H9 (cell line): ENCODE data around the gene TMEM178B. TPM values are rescaled to one million over a fixed set of nuclear protein-coding genes. Genes with fewer than 3 reads are reported as not detected.

Experiments used
- DNase-seq: peaks from one replicate; pipeline ENCODE4 v3.0.0-alpha.2; 2017
- H2AFZ ChIP-seq: one replicate; pipeline ENCODE4 v1.6.1; 2013; ENCODE audit warnings: mild to moderate bottlenecking, low read length, control low read depth, moderate library complexity
- H2AK5ac ChIP-seq: 2 replicates; pipeline ENCODE4 v1.6.1; 2013; ENCODE audit warnings: low read length, control low read depth, mixed read lengths; ENCODE audit not compliant: insufficient read length
- H2BK120ac ChIP-seq: one replicate; pipeline ENCODE4 v1.6.1; 2013; ENCODE audit warnings: low read depth, mild to moderate bottlenecking, low read length, control low read depth, inconsistent platforms; ENCODE audit not compliant: poor library complexity, severe bottlenecking
- H2BK12ac ChIP-seq: 2 replicates; pipeline ENCODE4 v1.6.1; 2013; ENCODE audit warnings: low read length, control low read depth, mixed read lengths, low read depth; ENCODE audit not compliant: insufficient read length
- H2BK15ac ChIP-seq: 2 replicates; pipeline ENCODE4 v1.6.1; 2013; ENCODE audit warnings: low read depth, low read length, control low read depth
- H2BK20ac ChIP-seq: one replicate; pipeline ENCODE4 v1.6.1; 2013; ENCODE audit warnings: low read depth, mild to moderate bottlenecking, low read length, control low read depth, inconsistent platforms; ENCODE audit not compliant: poor library complexity, severe bottlenecking
- H2BK5ac ChIP-seq: 2 replicates; pipeline ENCODE4 v1.6.1; 2013; ENCODE audit warnings: low read length, control low read depth, mixed read lengths; ENCODE audit not compliant: insufficient read length
- H3K14ac ChIP-seq: 2 replicates; pipeline ENCODE4 v1.6.1; 2013; ENCODE audit warnings: low read length, control low read depth; ENCODE audit not compliant: insufficient read depth
- H3K18ac ChIP-seq: 2 replicates; pipeline ENCODE4 v1.6.1; 2013; ENCODE audit warnings: low read depth, mild to moderate bottlenecking, mixed read lengths, low read length, control low read depth; ENCODE audit not compliant: insufficient read length
- H3K23ac ChIP-seq: 2 replicates; pipeline ENCODE4 v1.6.1; 2013; ENCODE audit warnings: low read length, control low read depth, mixed read lengths, low read depth; ENCODE audit not compliant: insufficient read length
- H3K23me2 ChIP-seq: 2 replicates; pipeline ENCODE4 v1.6.1; 2013; ENCODE audit warnings: low read depth, mild to moderate bottlenecking, mixed read lengths, low read length, control low read depth; ENCODE audit not compliant: insufficient read length, poor library complexity, severe bottlenecking
- H3K27ac ChIP-seq: 2 replicates; pipeline ENCODE4 v1.5.1; 2013; ENCODE audit warnings: low read length, control low read depth, mixed read lengths, low read depth; ENCODE audit not compliant: insufficient read length
- H3K27me3 ChIP-seq: 2 replicates; pipeline ENCODE4 v1.6.1; 2013; ENCODE audit warnings: low read length, control low read depth, inconsistent platforms; ENCODE audit not compliant: insufficient read depth
- H3K4ac ChIP-seq: 2 replicates; pipeline ENCODE4 v1.6.1; 2013; ENCODE audit warnings: low read depth, mild to moderate bottlenecking, control low read depth, inconsistent platforms, low read length, moderate library complexity
- H3K4me1 ChIP-seq: 2 replicates; pipeline ENCODE4 v1.6.1; 2013; ENCODE audit warnings: low read length, control low read depth, inconsistent platforms; ENCODE audit not compliant: insufficient read depth
- H3K4me2 ChIP-seq: 2 replicates; pipeline ENCODE4 v1.6.1; 2013; ENCODE audit warnings: low read length, control low read depth, mixed read lengths; ENCODE audit not compliant: insufficient read length, insufficient read depth
- H3K56ac ChIP-seq: 2 replicates; pipeline ENCODE4 v1.6.1; 2013; ENCODE audit warnings: low read depth, mild to moderate bottlenecking, mixed read lengths, low read length, control low read depth; ENCODE audit not compliant: insufficient read length
- H3K79me1 ChIP-seq: 2 replicates; pipeline ENCODE4 v1.6.1; 2013; ENCODE audit warnings: low read depth, mild to moderate bottlenecking, moderate library complexity, low read length, control low read depth, inconsistent platforms; ENCODE audit not compliant: insufficient read depth, poor library complexity, severe bottlenecking
- H3K79me2 ChIP-seq: 2 replicates; pipeline ENCODE4 v1.6.1; 2013; ENCODE audit warnings: low read length, control low read depth, inconsistent platforms; ENCODE audit not compliant: insufficient read depth
- H3K9ac ChIP-seq: 2 replicates; pipeline ENCODE4 v1.6.1; 2013; ENCODE audit warnings: low read length, control low read depth, mixed read lengths; ENCODE audit not compliant: insufficient read length; ENCODE audit errors: extremely low read depth
- H3K9me3 ChIP-seq: one replicate; pipeline ENCODE4 v1.6.1; 2013; ENCODE audit warnings: low read depth, low read length, inconsistent platforms; ENCODE audit not compliant: control insufficient read depth
- H3T11ph ChIP-seq: one replicate; pipeline ENCODE4 v1.6.1; 2013; ENCODE audit warnings: mild to moderate bottlenecking, low read length, control low read depth, inconsistent platforms
- H4K20me1 ChIP-seq: one replicate; pipeline ENCODE4 v1.6.1; 2013; ENCODE audit not compliant: control insufficient read depth, insufficient read length, insufficient read depth
- H4K5ac ChIP-seq: 2 replicates; pipeline ENCODE4 v1.6.1; 2013; ENCODE audit warnings: low read depth, mild to moderate bottlenecking, mixed read lengths, low read length, control low read depth; ENCODE audit not compliant: insufficient read length
- H4K8ac ChIP-seq: replicated peaks from 2 replicates; pipeline ENCODE4 v1.6.1; 2013; ENCODE audit warnings: low read length, control low read depth, mixed read lengths, low read depth; ENCODE audit not compliant: insufficient read length
- H4K91ac ChIP-seq: 2 replicates; pipeline ENCODE4 v1.6.1; 2013; ENCODE audit warnings: low read depth, mild to moderate bottlenecking, moderate library complexity, mixed read lengths, low read length, control low read depth; ENCODE audit not compliant: insufficient read length
- H3K27ac Mint-ChIP-seq, 3 experiments: 2 replicates in 2 of 3; 3 replicates in 1 of 3; pipeline ENCODE4 v1.8.0; 2020 to 2021; ENCODE audit warnings: mixed read lengths in 3 of 3, mild to moderate bottlenecking in 1 of 3, moderate library complexity in 1 of 3
- H3K27me3 Mint-ChIP-seq: 2 replicates; pipeline ENCODE4 v1.8.0; 2021; ENCODE audit warnings: low read depth, mild to moderate bottlenecking, moderate library complexity, mixed read lengths
- H3K36me3 Mint-ChIP-seq, 3 experiments: 2 replicates in 2 of 3; 3 replicates in 1 of 3; pipeline ENCODE4 v1.8.0; 2020 to 2021; ENCODE audit warnings: low read depth in 3 of 3, mixed read lengths in 3 of 3; ENCODE audit not compliant: insufficient read depth in 1 of 3
- H3K4me1 Mint-ChIP-seq, 2 experiments: 2 replicates each; pipeline ENCODE4 v1.8.0; 2020; ENCODE audit warnings: mixed read lengths in 2 of 2
- H3K4me3 Mint-ChIP-seq, 2 experiments: 2 replicates in 1 of 2; 3 replicates in 1 of 2; pipeline ENCODE4 v1.8.0; 2020 to 2021; ENCODE audit warnings: mild to moderate bottlenecking in 2 of 2, mixed read lengths in 2 of 2, moderate library complexity in 1 of 2
- H3K9me3 Mint-ChIP-seq, 2 experiments: 2 replicates in 1 of 2; 3 replicates in 1 of 2; pipeline ENCODE4 v1.8.0; 2020; ENCODE audit warnings: mild to moderate bottlenecking in 2 of 2, mixed read lengths in 2 of 2, moderate library complexity in 1 of 2
- CTCF ChIP-seq: fragments of 200-600 bp; sonication (generic); conservative IDR thresholded peaks from 3 replicates; pipeline ENCODE4 v1.8.0; 2021; ENCODE audit warnings: antibody characterized with exemption, mild to moderate bottlenecking
- WGBS: extraction: QIAGEN DNeasy Blood & Tissue Kit; methylation state at CpG from one replicate; pipeline ENCODE4 v1.1.7; 2013; ENCODE audit warnings: missing lambda C conversion rate, low lambda C conversion rate, mixed read lengths; ENCODE audit not compliant: insufficient read length; ENCODE audit errors: extremely low coverage; 5-methylcytosine and 5-hydroxymethylcytosine counted together
- total RNA-seq: library from RNA; stranded (reverse); gene quantifications from 2 replicates; pipeline ENCODE4 v1.2.1, GENCODE V29; 2021

TMEM178B gene
- total RNA-seq, 1 experiment from 2014 or later, result 11.3 TPM

GRCh38 chr7:141276031-141276430 is 202.2 kb downstream of the TMEM178B start:
- Histone ChIP-seq H2BK15ac (no peak overlapping the region), H3K27me3 (no peaks in the 10 kb centered on the region), H4K5ac (no peak overlapping the region), H3T11ph (no peak overlapping the region), H3K4me1 (no peaks in the 10 kb centered on the region), H3K4me2 (no peak overlapping the region), H3K9me3 (no peaks in the 10 kb centered on the region), H2BK5ac (no peak overlapping the region), H2AFZ (no peak overlapping the region), H2BK20ac (no peak overlapping the region), H3K14ac (no peak overlapping the region), H2BK12ac (no peak overlapping the region), H3K18ac (no peak overlapping the region), H3K27ac (no peak overlapping the region), H2AK5ac (no peak overlapping the region), H2BK120ac (no peak overlapping the region), H4K8ac (no peak overlapping the region), H3K23me2 (no peaks in the 10 kb centered on the region), H4K20me1 (no peaks in the 10 kb centered on the region), H3K79me2 (no peaks in the 10 kb centered on the region), H3K4ac (no peak overlapping the region), H3K56ac (no peak overlapping the region), H3K23ac (no peak overlapping the region), H3K9ac (no peak overlapping the region), H3K79me1 (no peaks in the 10 kb centered on the region), H4K91ac (no peak overlapping the region)
- no peaks in the 10 kb centered on the region for H3K27me3 Mint-ChIP-seq
- no peak overlapping the region for H3K27ac Mint-ChIP-seq
- DNase-seq, result no peak
- TF ChIP-seq CTCF, result no peak
- H3K36me3 Mint-ChIP-seq, result no peaks in the 10 kb centered on the region
- no CpG with 5 or more reads among the region's 4 CpGs for WGBS
- no peak overlapping the region for H3K4me3 Mint-ChIP-seq
- no peaks in the 10 kb centered on the region for H3K9me3 Mint-ChIP-seq
- peaks cover 0 to 6% of the 10 kb centered on the region in 2 experiments; a peak in 2 of 4 replicates for H3K4me1 Mint-ChIP-seq
